Effector memory CD4-positive, alpha-beta T cell (primary cell): ENCODE results near the gene EDDM3A.
"Not testable (repeated sequence)": the region's sequence is repeated elsewhere in the genome, so short reads cannot be mapped to it uniquely, and the experiment has no call there.

Source experiments
- DNase-seq, 3 donors: peaks; one replicate each; pipeline ENCODE4 v3.0.0-alpha.2; 2020
- H3K27ac ChIP-seq: 2 replicates; pipeline ENCODE4 v1.7.0; 2013; ENCODE audit warnings: mild to moderate bottlenecking, low read length, moderate library complexity; ENCODE audit not compliant: insufficient read depth, poor library complexity, severe bottlenecking
- H3K27me3 ChIP-seq: replicated peaks from 2 replicates; pipeline ENCODE4 v1.7.0; 2013; ENCODE audit warnings: mild to moderate bottlenecking, low read length; ENCODE audit not compliant: insufficient read depth, control insufficient read depth, poor library complexity, severe bottlenecking
- H3K36me3 ChIP-seq: 2 replicates; pipeline ENCODE4 v1.7.0; 2013; ENCODE audit warnings: mild to moderate bottlenecking, low read length, moderate library complexity; ENCODE audit not compliant: control insufficient read depth, insufficient read depth
- H3K4me1 ChIP-seq: 2 replicates; pipeline ENCODE4 v1.7.0; 2013; ENCODE audit warnings: low read length, mild to moderate bottlenecking; ENCODE audit not compliant: control insufficient read depth, insufficient read depth, poor library complexity, severe bottlenecking
- H3K4me3 ChIP-seq: 2 replicates; pipeline ENCODE4 v1.7.0; 2013; ENCODE audit warnings: low read length, low read depth, mild to moderate bottlenecking; ENCODE audit not compliant: insufficient read depth, poor library complexity, severe bottlenecking
- H3K9me3 ChIP-seq: 2 replicates; pipeline ENCODE4 v1.7.0; 2013; ENCODE audit warnings: mild to moderate bottlenecking, low read length, moderate library complexity; ENCODE audit not compliant: control insufficient read depth

EDDM3A gene

GRCh38 chr14:20711685-20712084 lies 34.0 kb upstream of the EDDM3A start:
- H3K36me3 ChIP-seq = no peaks in the 10 kb centered on the region
- DNase-seq = no peak
- H3K4me1 ChIP-seq = no peaks in the 10 kb centered on the region
- no peak overlapping the region for H3K4me3 ChIP-seq
- H3K27ac ChIP-seq = no peak overlapping the region
- H3K27me3 ChIP-seq = no peaks in the 10 kb centered on the region
- no peaks in the 10 kb centered on the region for H3K9me3 ChIP-seq

- H3K9me3 ChIP-seq = no peaks in the 10 kb centered on the region
- no peaks in the 10 kb centered on the region for H3K4me1 ChIP-seq
Measured at GRCh38 chr14:20712904-20713303, 32.8 kb upstream of the EDDM3A start.

GRCh38 chr14:20714593-20715250 lies 31.0 kb upstream of the EDDM3A start:
- Histone ChIP-seq H3K27ac (no peak overlapping the region), H3K27me3 (peaks cover 4% of the 10 kb centered on the region), H3K4me3 (no peak overlapping the region), H3K9me3 (no peaks in the 10 kb centered on the region), H3K36me3 (no peaks in the 10 kb centered on the region), H3K4me1 (no peaks in the 10 kb centered on the region)
- no peak for DNase-seq

More at GRCh38 chr14:20712904-20713303, 32.8 kb upstream of the EDDM3A start:
- H3K27me3 ChIP-seq = peaks cover 4% of the 10 kb centered on the region
- no peak overlapping the region for H3K4me3 ChIP-seq
- no peak for DNase-seq
- H3K27ac ChIP-seq = no peak overlapping the region
- H3K36me3 ChIP-seq = no peaks in the 10 kb centered on the region

GRCh38 chr14:20719777-20720176 lies 25.9 kb upstream of the EDDM3A start:
- H3K36me3 ChIP-seq = no peaks in the 10 kb centered on the region
- no peak overlapping the region for H3K4me3 ChIP-seq
- H3K27me3 ChIP-seq = peaks cover 10% of the 10 kb centered on the region
- H3K27ac ChIP-seq = no peak overlapping the region
- no peaks in the 10 kb centered on the region for H3K4me1 ChIP-seq
- DNase-seq = no peak
- H3K9me3 ChIP-seq = no peaks in the 10 kb centered on the region

GRCh38 chr14:20720741-20721140 lies 24.9 kb upstream of the EDDM3A start:
- Histone ChIP-seq H3K36me3 (no peaks in the 10 kb centered on the region), H3K9me3 (no peaks in the 10 kb centered on the region), H3K27me3 (peaks cover 10% of the 10 kb centered on the region), H3K4me1 (no peaks in the 10 kb centered on the region), H3K4me3 (no peak overlapping the region), H3K27ac (no peak overlapping the region)
- DNase-seq = no peak

GRCh38 chr14:20722016-20722415 lies 23.7 kb upstream of the EDDM3A start:
- DNase-seq = no peak
- H3K27ac ChIP-seq = no peak overlapping the region
- H3K4me3 ChIP-seq = no peak overlapping the region
- no peaks in the 10 kb centered on the region for H3K9me3 ChIP-seq
- peaks cover 10% of the 10 kb centered on the region for H3K27me3 ChIP-seq
- no peaks in the 10 kb centered on the region for H3K4me1 ChIP-seq
- no peaks in the 10 kb centered on the region for H3K36me3 ChIP-seq

GRCh38 chr14:20723488-20723887 lies 22.2 kb upstream of the EDDM3A start:
- Histone ChIP-seq H3K27ac (no peak overlapping the region), H3K4me3 (no peak overlapping the region), H3K9me3 (no peaks in the 10 kb centered on the region), H3K36me3 (no peaks in the 10 kb centered on the region), H3K4me1 (no peaks in the 10 kb centered on the region), H3K27me3 (peaks cover 6% of the 10 kb centered on the region)
- no peak for DNase-seq

GRCh38 chr14:20726121-20726520 lies 19.6 kb upstream of the EDDM3A start:
- H3K9me3 ChIP-seq, H3K27ac ChIP-seq, H3K36me3 ChIP-seq, DNase-seq, H3K4me3 ChIP-seq, H3K27me3 ChIP-seq, H3K4me1 ChIP-seq: not testable (repeated sequence)

GRCh38 chr14:20726531-20726930 lies 19.2 kb upstream of the EDDM3A start:
- Histone ChIP-seq H3K27me3 (peaks cover 6% of the 10 kb centered on the region), H3K4me3 (no peak overlapping the region), H3K27ac (no peak overlapping the region), H3K9me3 (no peaks in the 10 kb centered on the region), H3K36me3 (no peaks in the 10 kb centered on the region), H3K4me1 (no peaks in the 10 kb centered on the region)
- no peak for DNase-seq

- H3K36me3 ChIP-seq = no peaks in the 10 kb centered on the region
- DNase-seq = no peak
- no peak overlapping the region for H3K27ac ChIP-seq
- no peaks in the 10 kb centered on the region for H3K27me3 ChIP-seq
- H3K4me3 ChIP-seq = no peak overlapping the region
- no peaks in the 10 kb centered on the region for H3K4me1 ChIP-seq
- H3K9me3 ChIP-seq = no peaks in the 10 kb centered on the region
Measured at GRCh38 chr14:20730891-20731290, 14.8 kb upstream of the EDDM3A start.
